B cell (primary cell): Measurements from ENCODE around the gene SIRPA. TPM values are rescaled to one million over a fixed set of nuclear protein-coding genes. Genes with fewer than 3 reads are reported as not detected.

Source experiments
- ATAC-seq: fragments of 200-7000 bp; cut with Tn5 transposase; one replicate; pipeline ENCODE4 v1.10.0; 2021; ENCODE audit warnings: low read depth, mild to moderate bottlenecking, moderate number of reproducible peaks, moderate library complexity
- CTCF ChIA-PET: fragments of 350-600 bp; sonication (Branson Sonifier 250); formaldehyde crosslinking; loops from one replicate; lab custom pipeline; 2021; ENCODE audit warnings: antibody characterized with exemption, inconsistent platforms; lab: Charles Lee
- POLR2A ChIA-PET: fragments of 350-600 bp; sonication (Branson Sonifier 250); formaldehyde crosslinking; loops from one replicate; lab custom pipeline; 2021; ENCODE audit warnings: antibody characterized with exemption; lab: Charles Lee
- DNase-seq: peaks from one replicate; pipeline ENCODE4 v3.0.0; 2013
- H2AFZ ChIP-seq: 2 replicates; pipeline ENCODE4 v1.6.1; 2012; ENCODE audit warnings: mild to moderate bottlenecking, low read depth, low read length; ENCODE audit not compliant: insufficient read depth, poor library complexity, severe bottlenecking
- H3K27ac ChIP-seq, 2 donors: 1 replicate in 1 of 2; 2 replicates in 1 of 2; pipeline ENCODE4 v1.5.1; 2012 to 2013; ENCODE audit warnings: low read length in 2 of 2, mild to moderate bottlenecking in 2 of 2, moderate library complexity in 1 of 2
- H3K27me3 ChIP-seq, 4 experiments: fragments of 200-600 bp in 1 of 4; sonication (generic) in 1 of 4; replicated peaks in 1 of 4; 1 replicate in 2 of 4; 2 replicates in 2 of 4; pipeline versions ENCODE4 v1.6.1 to v1.7.0; 2013 to 2016; ENCODE audit warnings: low read length in 3 of 4, mild to moderate bottlenecking in 2 of 4, mixed read lengths in 1 of 4, moderate library complexity in 1 of 4; ENCODE audit not compliant: insufficient read depth in 4 of 4, control insufficient read depth in 3 of 4; ENCODE audit errors: control extremely low read depth in 1 of 4
- H3K36me3 ChIP-seq, 2 experiments: replicated peaks in 1 of 2; 1 replicate in 1 of 2; 2 replicates in 1 of 2; pipeline versions ENCODE4 v1.6.1 to v1.7.1; 2013; ENCODE audit warnings: low read length in 1 of 2; ENCODE audit not compliant: insufficient read depth in 2 of 2, control insufficient read depth in 1 of 2; ENCODE audit errors: control extremely low read depth in 1 of 2, extremely low read depth in 1 of 2
- H3K4me1 ChIP-seq, 2 donors: fragments of 200-600 bp in 1 of 2; sonication (generic) in 1 of 2; 1 replicate in 1 of 2; 2 replicates in 1 of 2; pipeline versions ENCODE4 v1.5.1 to v1.6.1; 2013 to 2017; ENCODE audit warnings: low read length in 2 of 2; ENCODE audit not compliant: control insufficient read depth in 2 of 2, insufficient read depth in 2 of 2
- H3K4me2 ChIP-seq: replicated peaks from 2 replicates; pipeline ENCODE3; 2012; ENCODE audit warnings: mild to moderate bottlenecking, low read depth, low read length; ENCODE audit not compliant: poor library complexity, severe bottlenecking
- H3K4me3 ChIP-seq, 5 experiments: fragments of 200-600 bp in 1 of 5; sonication (generic) in 1 of 5; 1 replicate in 3 of 5; 2 replicates in 2 of 5; pipeline versions ENCODE4 v1.5.1 to v1.7.0; 2011 to 2016; ENCODE audit warnings: low read length in 4 of 5, mild to moderate bottlenecking in 4 of 5, low read depth in 2 of 5, control low read depth in 1 of 5, moderate library complexity in 1 of 5; ENCODE audit not compliant: insufficient read depth in 1 of 5; ENCODE audit errors: control extremely low read depth in 1 of 5, extremely low read depth in 1 of 5
- H3K79me2 ChIP-seq: fragments of 200-600 bp; sonication (generic); one replicate; pipeline ENCODE4 v1.6.0; 2016; ENCODE audit warnings: low read length; ENCODE audit not compliant: control insufficient read depth, insufficient read depth
- H3K9ac ChIP-seq: fragments of 200-600 bp; sonication (generic); 2 replicates; pipeline ENCODE4 v1.6.1; 2017; ENCODE audit warnings: mild to moderate bottlenecking, low read length, moderate library complexity
- H3K9me3 ChIP-seq, 3 donors: one replicate each; pipeline versions ENCODE4 v1.6.1 to v1.7.1; 2013; ENCODE audit warnings: low read length in 2 of 3; ENCODE audit not compliant: control insufficient read depth in 2 of 3, insufficient read depth in 1 of 3; ENCODE audit errors: control extremely low read depth in 1 of 3
- H4K20me1 ChIP-seq: 2 replicates; pipeline ENCODE4 v1.6.0; 2012; ENCODE audit warnings: mild to moderate bottlenecking, low read length; ENCODE audit not compliant: insufficient read depth, control insufficient read depth, poor library complexity, severe bottlenecking
- H3K27ac Mint-ChIP-seq: one replicate; pipeline ENCODE4 v1.8.0; 2021; ENCODE audit warnings: mixed read lengths
- H3K27me3 Mint-ChIP-seq: one replicate; pipeline ENCODE4 v1.8.0; 2021; ENCODE audit warnings: mixed read lengths
- H3K4me1 Mint-ChIP-seq: one replicate; pipeline ENCODE4 v1.8.0; 2021; ENCODE audit warnings: mixed read lengths
- H3K4me3 Mint-ChIP-seq: one replicate; pipeline ENCODE4 v1.8.0; 2021; ENCODE audit warnings: mixed read lengths
- H3K9me3 Mint-ChIP-seq: one replicate; pipeline ENCODE4 v1.8.0; 2022; ENCODE audit warnings: mixed read lengths; ENCODE audit not compliant: insufficient read depth
- EZH2 ChIP-seq: IDR thresholded peaks from 2 replicates; pipeline ENCODE4 v1.6.1; 2012; ENCODE audit warnings: borderline replicate concordance, low read depth, mild to moderate bottlenecking, moderate library complexity, low read length; ENCODE audit not compliant: insufficient read depth, poor library complexity, severe bottlenecking
- WGBS: methylation state at CpG from one replicate; pipeline ENCODE4 v1.1.5; 2013; ENCODE audit warnings: missing lambda C conversion rate; ENCODE audit not compliant: insufficient coverage; 5-methylcytosine and 5-hydroxymethylcytosine counted together
- intact Hi-C: fragments of 100-400 bp; cut with micrococcal nuclease; formaldehyde crosslinking; loops from one replicate; pipeline ENCODE4 v1.10.0; 2022
- polyA plus RNA-seq: library from polyadenylated mRNA; depleted of rRNA; stranded (reverse); fragments of >200 nt; gene quantifications from 2 replicates; pipeline ENCODE4 v1.2.3, GENCODE V29; 2012
- total RNA-seq, 2 donors: library from RNA; stranded (reverse); fragments of 120-200 nt in 1 of 2; gene quantifications; 1 replicate in 1 of 2; 2 replicates in 1 of 2; pipeline versions ENCODE4 v1.2.3 to v1.2.4, GENCODE V29; 2013 to 2022
- TF ChIP-seq, protein P1 (sequence below): fragments of 200-600 bp; IDR thresholded peaks from one replicate; pipeline ENCODE4 v1.8.0; 2022; ENCODE audit warnings: antibody characterized with exemption, mild to moderate bottlenecking

Gene SIRPA
- total and polyA plus RNA-seq, 2 donors (not counting 1 experiment from before 2014, with no cell fraction given): 0.94 to 10.2 TPM

DNA sequence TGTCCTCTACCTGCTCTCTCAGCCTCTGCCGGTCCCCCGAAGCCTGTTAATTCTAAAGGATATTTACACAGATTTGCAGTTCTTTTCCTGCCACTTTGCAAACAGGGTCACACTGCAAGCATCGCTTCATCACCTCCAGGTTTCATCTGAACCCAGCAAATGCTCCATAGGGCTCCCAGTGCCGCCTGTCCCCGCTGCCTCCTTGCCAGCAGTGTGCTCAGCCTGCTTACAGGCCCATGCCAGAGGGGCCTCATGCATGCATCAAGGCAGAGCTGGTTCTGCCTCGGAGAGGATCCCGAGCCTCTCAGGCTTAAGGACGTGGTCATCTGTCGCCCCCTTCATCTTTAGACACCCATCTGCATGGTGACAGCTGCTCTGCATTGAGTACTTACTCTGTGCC lies 10.5 kb downstream of the SIRPA start:
- H3K9ac ChIP-seq: no peak overlapping the region
- ChIA-PET CTCF (no interaction called here), POLR2A (no interaction called here)
- TF ChIP-seq EZH2: no peak
- TF ChIP-seq, protein P1, sequence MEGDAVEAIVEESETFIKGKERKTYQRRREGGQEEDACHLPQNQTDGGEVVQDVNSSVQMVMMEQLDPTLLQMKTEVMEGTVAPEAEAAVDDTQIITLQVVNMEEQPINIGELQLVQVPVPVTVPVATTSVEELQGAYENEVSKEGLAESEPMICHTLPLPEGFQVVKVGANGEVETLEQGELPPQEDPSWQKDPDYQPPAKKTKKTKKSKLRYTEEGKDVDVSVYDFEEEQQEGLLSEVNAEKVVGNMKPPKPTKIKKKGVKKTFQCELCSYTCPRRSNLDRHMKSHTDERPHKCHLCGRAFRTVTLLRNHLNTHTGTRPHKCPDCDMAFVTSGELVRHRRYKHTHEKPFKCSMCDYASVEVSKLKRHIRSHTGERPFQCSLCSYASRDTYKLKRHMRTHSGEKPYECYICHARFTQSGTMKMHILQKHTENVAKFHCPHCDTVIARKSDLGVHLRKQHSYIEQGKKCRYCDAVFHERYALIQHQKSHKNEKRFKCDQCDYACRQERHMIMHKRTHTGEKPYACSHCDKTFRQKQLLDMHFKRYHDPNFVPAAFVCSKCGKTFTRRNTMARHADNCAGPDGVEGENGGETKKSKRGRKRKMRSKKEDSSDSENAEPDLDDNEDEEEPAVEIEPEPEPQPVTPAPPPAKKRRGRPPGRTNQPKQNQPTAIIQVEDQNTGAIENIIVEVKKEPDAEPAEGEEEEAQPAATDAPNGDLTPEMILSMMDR: no peak
- DNase-seq (no peak), ATAC-seq (no peak)
- H2AFZ ChIP-seq: no peak overlapping the region
- no peaks in the 10 kb centered on the region for H3K36me3 ChIP-seq
- Mint-ChIP-seq H3K27ac (no peak overlapping the region), H3K27me3 (no peaks in the 10 kb centered on the region), H3K4me3 (no peak overlapping the region), H3K9me3 (no peaks in the 10 kb centered on the region), H3K4me1 (peaks cover 11% of the 10 kb centered on the region)
- H3K4me1 ChIP-seq: no peaks in the 10 kb centered on the region
- H3K4me2 ChIP-seq: no peak overlapping the region
- no peaks in the 10 kb centered on the region for H4K20me1 ChIP-seq
- intact Hi-C loops: no loop called here
- H3K79me2 ChIP-seq: no peaks in the 10 kb centered on the region
- no peak overlapping the region for H3K27ac ChIP-seq
- 82% methylated on average over 9 of the region's 9 CpGs for WGBS
- H3K27me3 ChIP-seq: no peaks in the 10 kb centered on the region
- H3K4me3 ChIP-seq: no peak overlapping the region
- no peaks in the 10 kb centered on the region for H3K9me3 ChIP-seq

DNA sequence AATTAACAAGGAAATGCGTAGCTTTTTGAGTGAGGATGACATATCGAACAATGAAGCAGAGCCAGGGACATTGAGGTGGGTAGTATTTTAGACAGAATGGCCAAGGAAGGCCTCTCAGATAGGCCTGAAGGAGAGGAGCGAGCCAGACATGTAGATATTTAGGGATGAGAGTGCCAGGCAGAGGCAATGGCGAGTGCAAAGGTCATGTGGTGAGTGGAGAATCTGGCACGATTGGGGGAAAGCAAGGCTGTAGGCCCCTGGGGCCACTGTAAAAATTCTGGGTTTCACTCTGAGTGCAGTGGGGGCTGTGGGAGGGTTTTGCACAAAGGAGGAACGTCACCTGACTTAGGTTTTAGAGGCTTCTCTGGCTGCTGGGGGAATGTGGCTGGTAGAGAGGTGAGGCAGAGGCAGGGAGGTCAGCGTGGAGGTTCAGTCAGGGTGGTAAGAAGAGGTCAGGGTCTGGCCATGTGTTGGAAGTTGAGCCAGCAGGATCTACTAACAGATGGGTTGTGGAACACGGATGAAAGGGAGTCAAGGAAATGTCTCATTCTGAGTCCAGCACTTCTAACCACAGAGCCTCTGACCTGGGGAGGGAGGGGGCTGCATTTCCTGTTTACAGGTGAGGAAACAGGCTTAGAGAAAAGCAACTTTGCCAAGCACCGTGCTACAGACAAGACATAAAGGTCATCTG lies 11.3 kb downstream of the SIRPA start:
- Histone ChIP-seq H3K4me3 (no peak overlapping the region), H3K36me3 (no peaks in the 10 kb centered on the region), H3K27ac (no peak overlapping the region), H3K9ac (no peak overlapping the region), H3K4me1 (no peaks in the 10 kb centered on the region), H3K4me2 (no peak overlapping the region), H3K27me3 (no peaks in the 10 kb centered on the region), H4K20me1 (no peaks in the 10 kb centered on the region), H2AFZ (no peak overlapping the region), H3K79me2 (no peaks in the 10 kb centered on the region), H3K9me3 (no peaks in the 10 kb centered on the region)
- H3K27me3 Mint-ChIP-seq: no peaks in the 10 kb centered on the region
- TF ChIP-seq EZH2: no peak
- TF ChIP-seq, protein P1: no peak
- H3K4me3 Mint-ChIP-seq: no peak overlapping the region
- peaks cover 11% of the 10 kb centered on the region for H3K4me1 Mint-ChIP-seq
- CTCF ChIA-PET: interaction anchor here (0.6 to 0.7 kb wide), 2 partner anchors 57 to 113 kb away, joined by 3 to 4 read pairs; no protein-coding TSS in a partner anchor
- ATAC-seq: no peak
- POLR2A ChIA-PET: no interaction called here
- DNase-seq: no peak
- H3K9me3 Mint-ChIP-seq: no peaks in the 10 kb centered on the region
- intact Hi-C loops: no loop called here
- no peak overlapping the region for H3K27ac Mint-ChIP-seq
- 64% methylated on average over 8 of the region's 9 CpGs for WGBS
